ENCODE measurements around the gene NEFH.
A peak's percentile ranks its signal among the peaks of the same experiment; 100 is the strongest.

NEFH gene, protein sequence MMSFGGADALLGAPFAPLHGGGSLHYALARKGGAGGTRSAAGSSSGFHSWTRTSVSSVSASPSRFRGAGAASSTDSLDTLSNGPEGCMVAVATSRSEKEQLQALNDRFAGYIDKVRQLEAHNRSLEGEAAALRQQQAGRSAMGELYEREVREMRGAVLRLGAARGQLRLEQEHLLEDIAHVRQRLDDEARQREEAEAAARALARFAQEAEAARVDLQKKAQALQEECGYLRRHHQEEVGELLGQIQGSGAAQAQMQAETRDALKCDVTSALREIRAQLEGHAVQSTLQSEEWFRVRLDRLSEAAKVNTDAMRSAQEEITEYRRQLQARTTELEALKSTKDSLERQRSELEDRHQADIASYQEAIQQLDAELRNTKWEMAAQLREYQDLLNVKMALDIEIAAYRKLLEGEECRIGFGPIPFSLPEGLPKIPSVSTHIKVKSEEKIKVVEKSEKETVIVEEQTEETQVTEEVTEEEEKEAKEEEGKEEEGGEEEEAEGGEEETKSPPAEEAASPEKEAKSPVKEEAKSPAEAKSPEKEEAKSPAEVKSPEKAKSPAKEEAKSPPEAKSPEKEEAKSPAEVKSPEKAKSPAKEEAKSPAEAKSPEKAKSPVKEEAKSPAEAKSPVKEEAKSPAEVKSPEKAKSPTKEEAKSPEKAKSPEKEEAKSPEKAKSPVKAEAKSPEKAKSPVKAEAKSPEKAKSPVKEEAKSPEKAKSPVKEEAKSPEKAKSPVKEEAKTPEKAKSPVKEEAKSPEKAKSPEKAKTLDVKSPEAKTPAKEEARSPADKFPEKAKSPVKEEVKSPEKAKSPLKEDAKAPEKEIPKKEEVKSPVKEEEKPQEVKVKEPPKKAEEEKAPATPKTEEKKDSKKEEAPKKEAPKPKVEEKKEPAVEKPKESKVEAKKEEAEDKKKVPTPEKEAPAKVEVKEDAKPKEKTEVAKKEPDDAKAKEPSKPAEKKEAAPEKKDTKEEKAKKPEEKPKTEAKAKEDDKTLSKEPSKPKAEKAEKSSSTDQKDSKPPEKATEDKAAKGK

DNA sequence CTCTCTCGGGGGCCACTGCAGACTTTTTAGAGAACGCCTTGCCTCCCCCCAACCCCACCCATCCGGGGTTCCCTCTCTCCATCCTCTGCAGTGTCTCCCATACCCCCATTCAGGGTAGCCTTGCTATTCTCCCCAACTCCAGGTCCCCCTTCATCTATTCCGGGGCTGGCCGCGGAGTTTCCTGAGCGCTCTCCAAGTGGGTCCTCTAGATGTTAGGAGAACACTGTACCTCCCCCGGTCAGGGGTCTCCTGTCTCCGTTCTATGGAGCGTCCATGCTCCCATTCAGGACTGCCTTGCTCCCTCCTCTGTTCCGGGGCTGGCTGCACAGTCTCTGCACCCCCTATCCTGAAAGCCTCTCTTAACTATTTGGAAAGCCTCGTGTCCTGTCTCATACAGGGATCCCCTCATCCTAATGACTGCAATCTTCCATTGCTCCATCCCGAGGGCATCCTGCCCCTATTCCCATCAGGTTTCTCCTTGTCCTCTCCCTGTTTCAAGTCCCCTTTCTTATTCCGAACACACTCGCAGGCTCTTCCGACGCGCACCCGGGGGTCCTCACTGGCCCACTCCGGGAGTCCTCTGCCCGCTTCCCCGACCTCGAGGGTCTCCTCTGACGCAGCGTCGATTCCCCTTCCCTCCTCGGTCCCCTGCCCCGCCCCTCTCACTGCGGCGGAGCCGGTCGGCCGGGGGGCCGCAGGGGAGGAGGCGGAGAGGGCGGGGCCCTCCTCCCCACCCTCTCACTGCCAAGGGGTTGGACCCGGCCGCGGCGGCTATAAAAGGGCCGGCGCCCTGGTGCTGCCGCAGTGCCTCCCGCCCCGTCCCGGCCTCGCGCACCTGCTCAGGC, at the start of gene NEFH:
Gene NEFH, plus strand, starts transcription at position 802 of the 845 bp plus-strand sequence. CDS start 45 bp downstream, outside the sequence.
- no peak for DNase-seq

GRCh38 chr22:29431986-29432385, 48.0 kb upstream of the NEFH start:
- no peak for DNase-seq

DNA sequence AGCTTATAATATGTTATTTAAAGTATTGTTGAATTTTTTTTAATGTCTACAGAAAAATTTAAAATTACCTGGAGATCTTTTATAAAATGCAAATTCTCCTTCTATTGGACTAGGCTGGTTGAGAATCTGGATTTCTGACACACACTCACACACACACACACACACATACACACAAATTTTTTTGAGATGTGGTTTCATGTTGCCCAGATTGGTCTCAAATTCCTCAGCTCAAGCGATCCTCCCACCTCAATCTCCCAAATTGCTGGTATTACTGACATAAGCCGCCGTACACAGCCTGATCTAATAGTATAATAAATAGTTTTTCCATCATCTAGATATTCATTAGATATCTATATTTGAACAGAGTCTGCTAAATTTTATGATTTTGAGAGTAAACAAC, 46.2 kb upstream of the NEFH start:
- DNase-seq = no peak

DNA sequence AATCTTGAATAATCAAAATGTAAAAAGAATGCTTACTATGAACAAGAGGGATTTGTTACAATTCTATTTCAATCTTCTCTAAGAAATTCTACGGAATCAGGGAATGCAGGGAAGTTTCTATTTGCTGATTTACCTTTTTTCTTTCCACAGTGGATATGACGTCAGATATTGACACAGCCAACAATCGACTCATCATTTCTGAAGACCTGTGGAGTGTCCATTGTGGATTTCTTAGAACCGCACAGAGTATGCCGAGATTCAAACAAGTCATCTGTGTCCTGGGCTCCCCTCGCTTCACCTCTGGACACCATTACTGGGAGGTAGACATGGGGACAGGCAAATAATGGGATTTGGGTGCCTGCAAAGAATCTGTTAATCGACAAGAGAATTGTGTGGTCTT, 45.7 kb upstream of the NEFH start:
- DNase-seq = no peak

DNA sequence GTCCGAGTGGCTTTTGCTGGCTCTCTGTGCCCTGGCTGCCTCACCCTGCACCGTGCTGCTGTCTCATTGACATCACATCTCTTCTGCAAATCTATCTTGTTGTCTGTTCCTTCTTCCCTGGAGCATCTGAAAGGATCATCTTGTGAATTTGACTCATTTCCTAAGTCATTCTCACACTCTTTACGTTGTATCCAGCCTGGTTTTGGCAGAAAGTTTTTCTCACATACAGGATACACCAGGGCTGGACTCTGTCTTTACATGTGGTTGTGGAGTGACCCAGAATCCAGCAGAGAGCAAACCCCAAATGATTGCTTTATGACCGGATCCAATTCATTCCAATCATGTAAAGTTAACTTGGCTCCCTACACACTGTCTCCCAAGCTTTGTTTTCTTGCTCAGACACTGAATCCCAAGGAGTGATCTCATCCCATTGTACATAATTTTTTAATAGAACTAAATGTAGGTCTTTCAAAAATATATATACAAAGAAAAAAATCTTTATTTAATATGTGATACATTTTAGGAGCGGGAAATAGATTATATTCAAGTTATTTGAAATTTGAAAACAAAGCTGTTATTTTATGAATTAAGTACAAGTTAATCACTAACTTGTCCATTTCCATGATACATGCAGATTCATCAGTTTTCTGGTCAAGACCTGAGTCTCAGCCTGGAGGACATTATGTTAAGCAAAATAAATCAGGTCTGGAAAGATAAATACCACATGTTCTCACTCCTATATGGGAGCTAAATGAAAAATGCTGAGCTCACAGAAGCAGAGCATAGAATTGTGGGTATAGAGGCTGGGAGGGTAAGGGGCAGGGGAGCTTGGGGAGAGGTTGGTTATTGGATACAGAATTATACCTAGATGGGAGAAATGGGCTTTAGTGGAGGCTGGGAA, 44.5 kb upstream of the NEFH start:
- no peak for DNase-seq

DNA sequence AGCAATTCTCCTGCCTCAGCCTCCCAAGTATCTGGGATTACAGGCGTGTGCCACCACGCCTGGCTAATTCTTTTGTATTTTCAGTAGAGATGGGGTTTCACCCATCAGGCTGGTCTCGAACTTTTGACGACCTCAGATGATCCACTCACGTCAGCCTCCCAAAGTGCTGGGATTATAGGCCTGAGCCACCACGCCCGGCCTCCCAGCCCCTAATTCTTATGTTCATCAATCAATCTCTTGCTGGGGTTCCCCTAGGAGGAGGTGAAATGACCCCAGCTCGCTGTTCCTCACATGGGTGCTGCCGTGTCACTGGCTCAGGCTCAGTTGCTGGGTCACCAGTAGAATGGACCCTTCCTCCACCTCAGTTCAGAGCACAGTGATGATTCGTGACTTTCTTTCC, 41.7 kb upstream of the NEFH start, which contains the start of gene RFPL1:
Gene RFPL1, plus strand, starts transcription at position 301 of the 400 bp plus-strand sequence.
- peak; percentile 46 for DNase-seq

- DNase-seq = no peak
Measured at GRCh38 chr22:29442976-29443375, 37.0 kb upstream of the NEFH start.

GRCh38 chr22:29443452-29443851, 36.6 kb upstream of the NEFH start:
- no peak for DNase-seq

DNA sequence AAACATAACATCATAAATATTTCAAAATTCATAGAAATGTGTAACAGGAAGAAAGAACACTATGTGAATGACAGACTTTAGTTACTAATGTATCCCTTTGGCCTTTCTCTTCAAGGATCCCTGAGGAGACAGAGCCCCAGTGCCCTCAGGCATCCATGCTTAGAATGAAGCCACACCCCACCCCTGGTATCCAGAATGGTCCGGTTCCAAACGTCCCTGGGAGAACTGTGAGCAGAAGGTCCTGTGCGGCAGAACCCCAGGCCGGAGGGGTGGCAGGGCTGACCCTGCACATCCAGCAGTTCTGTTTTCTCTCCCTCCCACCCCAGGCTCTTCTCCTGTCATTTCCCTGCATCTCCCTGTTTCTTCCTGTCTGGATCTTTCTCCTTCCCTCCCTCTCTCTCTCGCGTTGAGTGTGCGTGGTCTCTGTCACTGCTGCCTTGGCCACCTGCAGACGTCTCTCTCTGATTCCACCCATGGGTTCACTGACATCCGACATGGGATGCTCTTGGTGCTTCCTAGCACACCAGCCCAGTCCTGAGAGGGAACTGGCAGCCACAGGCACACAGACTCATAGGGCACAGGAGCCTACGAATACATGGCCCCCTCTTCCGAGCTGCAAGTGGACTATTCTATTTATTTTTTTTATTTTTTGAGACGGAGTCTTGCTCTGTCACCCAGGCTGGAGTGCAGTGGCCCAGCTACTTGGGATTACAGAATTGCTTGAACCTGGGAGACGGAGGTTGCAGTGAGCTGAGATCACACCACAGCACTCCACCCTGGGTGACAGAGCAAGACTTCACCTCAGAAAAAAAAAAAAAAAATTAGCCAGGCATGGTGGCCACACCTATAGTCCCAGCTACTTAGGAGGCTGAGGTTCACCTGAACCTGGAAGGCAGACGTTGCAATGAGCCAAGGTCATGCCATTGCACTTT, 35.9 kb upstream of the NEFH start:
- peak; percentile 41 for DNase-seq

DNA sequence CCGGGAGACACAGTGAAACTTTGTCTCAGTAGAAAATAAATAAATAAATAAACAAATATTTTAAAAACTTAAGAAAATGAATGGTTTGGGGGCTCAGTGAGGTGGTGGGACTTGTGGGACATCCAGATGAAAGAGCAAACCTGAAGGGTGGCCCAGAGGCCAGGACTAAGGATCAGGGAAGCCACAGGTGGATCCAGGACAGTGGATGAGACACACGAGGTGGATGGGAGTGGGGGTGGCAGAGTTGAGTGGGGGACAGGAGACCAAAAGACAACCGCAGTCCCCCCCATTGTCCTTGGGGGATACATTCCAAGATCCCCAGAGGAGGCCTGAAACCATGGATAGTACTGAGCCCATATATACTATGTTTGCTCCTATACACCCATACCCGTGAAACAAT, 34.5 kb upstream of the NEFH start:
- peak; percentile 21 for DNase-seq

- peak; percentile 22 for DNase-seq
Measured at GRCh38 chr22:29447906-29448305, 32.1 kb upstream of the NEFH start.

GRCh38 chr22:29449296-29449875, 30.6 kb upstream of the NEFH start:
- no peak for DNase-seq

DNA sequence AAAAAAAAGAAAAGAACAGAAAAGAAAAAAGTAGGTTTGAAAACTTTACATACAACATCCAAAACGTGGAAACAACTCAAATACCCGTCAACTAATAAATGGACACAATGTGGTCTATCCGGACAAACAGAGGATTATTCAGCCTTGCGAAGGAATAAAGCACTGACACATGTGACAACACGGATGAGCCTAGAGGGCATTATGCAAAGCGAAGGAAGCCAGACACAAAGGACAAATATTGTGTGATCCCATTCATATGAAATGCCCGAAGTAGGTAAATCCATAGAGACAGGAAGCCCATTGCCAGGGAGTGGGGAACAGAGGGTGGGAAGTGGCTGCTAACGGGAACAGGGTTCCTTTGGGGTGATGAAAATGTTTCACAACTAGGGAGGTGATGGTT, 29.8 kb upstream of the NEFH start:
- peak; percentile 3 for DNase-seq

DNA sequence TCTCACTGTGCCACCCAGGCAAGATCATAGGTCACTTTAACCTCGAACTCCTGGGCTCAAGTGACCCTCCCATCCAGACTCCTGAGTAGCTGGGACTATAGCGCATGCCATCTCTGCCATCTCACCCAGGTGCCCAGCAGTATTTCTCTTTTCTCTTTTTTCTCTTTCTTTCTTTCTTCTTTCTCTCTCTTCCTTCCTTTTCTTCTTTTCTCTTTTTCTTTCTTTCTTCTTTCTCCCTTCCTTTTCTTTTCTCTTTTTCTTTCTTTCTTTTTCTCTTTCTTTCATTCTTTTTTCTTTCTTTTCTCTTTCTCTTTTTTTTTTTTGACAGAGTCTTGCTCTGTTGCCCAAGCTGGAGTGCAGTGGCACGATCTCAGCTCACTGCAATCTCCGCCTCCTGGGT, 28.2 kb upstream of the NEFH start:
- no peak for DNase-seq

DNA sequence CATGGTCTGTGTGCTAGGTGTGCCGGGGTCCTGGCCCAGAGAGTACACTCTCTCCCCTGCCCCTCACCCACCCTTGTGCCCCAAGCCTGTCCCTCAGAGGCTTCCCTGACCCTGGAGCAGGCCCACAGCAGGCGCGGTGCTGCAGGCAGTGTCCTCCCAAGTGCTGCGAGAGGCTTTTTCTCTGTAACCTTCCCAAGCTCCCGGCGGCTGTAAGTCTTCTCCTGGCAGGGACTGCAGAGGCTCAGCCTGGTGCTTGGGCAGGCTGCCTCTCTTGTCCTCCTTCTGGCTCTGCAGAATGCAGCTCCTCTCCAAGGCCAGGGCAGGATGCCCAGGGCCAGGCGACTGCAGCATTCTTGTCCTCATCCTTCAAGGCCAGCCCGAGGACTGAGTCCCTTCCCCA, 25.7 kb upstream of the NEFH start:
- DNase-seq = no peak

DNA sequence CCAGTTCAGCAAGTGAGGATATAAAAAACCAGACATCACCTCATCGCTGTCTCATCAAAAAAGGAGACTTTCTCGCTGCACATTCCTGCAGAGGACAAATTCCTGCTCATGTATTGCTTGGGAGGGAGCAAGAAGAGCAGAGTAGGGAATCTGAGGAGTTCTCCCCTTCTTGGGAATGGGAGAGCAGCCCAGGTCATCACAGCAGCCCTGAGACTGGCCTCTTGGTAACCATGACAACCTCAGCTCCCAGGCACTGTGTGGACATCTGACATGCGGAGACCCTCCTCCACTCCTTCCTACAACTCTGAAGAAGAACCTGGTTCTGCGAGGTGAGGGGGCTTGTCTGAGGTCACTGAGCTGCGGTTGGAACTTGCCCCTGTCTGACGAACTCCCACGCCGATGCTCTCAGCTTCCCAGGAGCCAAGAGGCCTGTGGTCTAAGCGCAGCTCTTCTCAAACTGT, 23.8 kb upstream of the NEFH start:
- DNase-seq = no peak

GRCh38 chr22:29457730-29458129, 22.3 kb upstream of the NEFH start:
- DNase-seq = no peak

DNA sequence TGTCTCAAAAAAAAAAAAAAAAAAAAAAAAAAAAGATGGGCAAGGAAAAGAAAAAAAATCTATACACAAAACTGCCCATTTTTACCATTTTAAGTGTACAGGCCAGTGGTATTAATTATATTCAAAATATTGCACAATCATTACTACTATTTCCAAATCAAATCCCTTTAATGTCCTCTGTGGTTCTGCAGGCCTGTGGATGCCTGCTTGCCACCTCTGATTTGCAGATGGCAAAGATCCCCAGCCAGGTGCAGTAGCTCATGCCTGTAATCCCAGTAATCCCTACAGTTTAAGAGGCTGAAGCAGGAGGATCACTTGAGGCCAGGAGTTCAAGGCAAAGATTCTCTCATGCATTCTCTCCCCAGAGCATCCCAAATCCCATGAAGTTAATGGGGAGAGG, 21.5 kb upstream of the NEFH start:
- DNase-seq = no peak

DNA sequence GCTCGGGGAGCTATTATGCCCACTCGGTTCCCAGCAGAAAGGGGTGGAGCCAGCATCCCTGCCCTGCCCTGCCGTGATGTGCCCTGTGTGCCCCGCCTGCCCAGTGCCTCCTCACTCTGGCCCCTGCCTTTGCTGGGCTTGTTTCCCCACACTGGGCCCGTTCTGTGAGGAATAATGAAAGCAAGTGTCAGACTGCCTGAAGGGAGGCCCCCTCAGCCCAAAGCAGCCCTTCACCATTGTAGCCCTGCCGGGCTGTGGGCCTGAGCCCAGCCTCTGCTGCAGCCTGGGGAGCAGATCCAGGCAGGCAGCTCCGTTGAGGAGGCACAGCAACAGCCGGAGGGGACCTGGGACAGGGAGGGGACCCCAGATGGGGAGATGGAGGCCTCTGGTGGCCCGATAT, 20.2 kb upstream of the NEFH start:
- DNase-seq = no peak

DNA sequence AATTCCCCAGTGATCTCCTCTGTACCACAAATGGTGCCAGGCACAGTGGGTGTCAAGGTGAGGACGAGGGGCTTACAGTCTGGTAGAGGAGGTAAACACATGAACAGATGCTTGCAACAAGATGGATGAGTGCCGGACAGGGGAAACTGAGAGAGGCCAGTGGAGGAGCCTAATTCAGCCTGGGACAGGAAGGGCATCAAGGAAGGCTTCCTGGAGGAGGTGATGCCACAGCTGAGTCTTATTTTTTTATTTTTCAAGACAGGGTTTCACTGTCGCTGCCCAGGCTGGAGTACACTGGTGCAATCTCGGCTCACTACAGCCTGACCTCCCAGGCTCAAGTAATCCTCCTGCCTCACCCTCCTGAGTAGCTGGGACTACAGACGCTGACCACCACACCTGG, 18.8 kb upstream of the NEFH start:
- DNase-seq = no peak
